GM18951 (cell line): ENCODE data around the gene RXFP1.

Experiments used
- POLR2A ChIP-seq: IDR thresholded peaks from 4 replicates; pipeline ENCODE4 v1.6.1; 2011; ENCODE audit warnings: mild to moderate bottlenecking; ENCODE audit not compliant: insufficient read length, insufficient read depth; ENCODE audit errors: extremely low read depth
- in situ Hi-C: fragments of 300-500 bp; cut with MboI; formaldehyde crosslinking; loops from one replicate; pipeline ENCODE4 v1.12.0; 2022; ENCODE audit warnings: low sequenced_read_pairs, mixed read lengths, inconsistent platforms; ENCODE audit not compliant: unreplicated experiment

Gene RXFP1

GRCh38 chr4:158605393-158605792 lies 83.7 kb downstream of the RXFP1 start:
- in situ Hi-C loops, result no loop called here
- TF ChIP-seq POLR2A, result no peak

GRCh38 chr4:158606969-158607368 lies 85.3 kb downstream of the RXFP1 start:
- no peak for TF ChIP-seq POLR2A
- in situ Hi-C loops, result no loop called here

- in situ Hi-C loops, result no loop called here
- no peak for TF ChIP-seq POLR2A
Observed at GRCh38 chr4:158609116-158609515, 87.4 kb downstream of the RXFP1 start.

GRCh38 chr4:158610790-158611189 lies 89.1 kb downstream of the RXFP1 start:
- no peak for TF ChIP-seq POLR2A
- in situ Hi-C loops, result no loop called here

- no peak for TF ChIP-seq POLR2A
- in situ Hi-C loops, result no loop called here
Observed at GRCh38 chr4:158613046-158613445, 91.4 kb downstream of the RXFP1 start.

- in situ Hi-C loops, result no loop called here
- TF ChIP-seq POLR2A, result no peak
Observed at GRCh38 chr4:158617956-158618355, 96.3 kb downstream of the RXFP1 start.

GRCh38 chr4:158621729-158622128 lies 100.0 kb downstream of the RXFP1 start:
- no peak for TF ChIP-seq POLR2A
- in situ Hi-C loops, result loop anchor here (10.0 kb wide), 1 partner anchor 357 kb away; no protein-coding TSS in a partner anchor

GRCh38 chr4:158622251-158622650 lies 100.6 kb downstream of the RXFP1 start:
- in situ Hi-C loops, result loop anchor here (10.0 kb wide), 1 partner anchor 357 kb away; no protein-coding TSS in a partner anchor
- no peak for TF ChIP-seq POLR2A

GRCh38 chr4:158624889-158625478 lies 103.3 kb downstream of the RXFP1 start:
- no peak for TF ChIP-seq POLR2A
- in situ Hi-C loops, result loop anchor here (10.0 kb wide), 1 partner anchor 360 kb away; no protein-coding TSS in a partner anchor

- in situ Hi-C loops, result loop anchor here (10.0 kb wide), 1 partner anchor 361 kb away; no protein-coding TSS in a partner anchor
- no peak for TF ChIP-seq POLR2A
Observed at GRCh38 chr4:158625544-158625943, 103.9 kb downstream of the RXFP1 start.

GRCh38 chr4:158630893-158631292 lies 109.2 kb downstream of the RXFP1 start:
- TF ChIP-seq POLR2A, result no peak
- in situ Hi-C loops, result no loop called here

- in situ Hi-C loops, result no loop called here
- TF ChIP-seq POLR2A, result no peak
Observed at GRCh38 chr4:158636619-158637018, 114.9 kb downstream of the RXFP1 start.

- no peak for TF ChIP-seq POLR2A
- in situ Hi-C loops, result no loop called here
Observed at GRCh38 chr4:158644356-158644755, 122.7 kb downstream of the RXFP1 start.

GRCh38 chr4:158644760-158645159 lies 123.1 kb downstream of the RXFP1 start:
- in situ Hi-C loops, result no loop called here
- TF ChIP-seq POLR2A, result no peak
